Rectal smooth muscle tissue (tissue), 1 donor: Measurements from ENCODE around the gene NPIPA5.
"Not testable (repeated sequence)": the region's sequence is repeated elsewhere in the genome, so short reads cannot be mapped to it uniquely, and the experiment has no call there.

Experiments
- H3K27ac ChIP-seq: one replicate; pipeline ENCODE4 v1.7.0; 2013; ENCODE audit warnings: low read depth, low read length, inconsistent platforms
- H3K27me3 ChIP-seq: one replicate; pipeline ENCODE4 v1.7.0; 2013; ENCODE audit warnings: low read length; ENCODE audit not compliant: control insufficient read depth, insufficient read depth
- H3K36me3 ChIP-seq: one replicate; pipeline ENCODE4 v1.7.0; 2013; ENCODE audit warnings: low read length; ENCODE audit not compliant: control insufficient read depth, insufficient read depth
- H3K4me1 ChIP-seq: one replicate; pipeline ENCODE4 v1.7.0; 2013; ENCODE audit warnings: low read length; ENCODE audit not compliant: control insufficient read depth, insufficient read depth
- H3K4me3 ChIP-seq: one replicate; pipeline ENCODE4 v1.7.0; 2013; ENCODE audit warnings: low read length
- H3K9ac ChIP-seq: one replicate; pipeline ENCODE4 v1.7.0; 2013; ENCODE audit warnings: low read length

The NPIPA5 gene

GRCh38 chr16:15378194-15378593, at the start of gene NPIPA5:
TSS of gene NPIPA5 (minus strand) at chr16:15378294. CDS start at chr16:15378294, 0 bp downstream.
- H3K27ac ChIP-seq, H3K4me3 ChIP-seq, H3K27me3 ChIP-seq, H3K36me3 ChIP-seq, H3K4me1 ChIP-seq, H3K9ac ChIP-seq: not testable (repeated sequence)

- no peaks in the 10 kb centered on the region for H3K36me3 ChIP-seq
- H3K4me1 ChIP-seq, result no peaks in the 10 kb centered on the region
- no peak overlapping the region for H3K4me3 ChIP-seq
- no peaks in the 10 kb centered on the region for H3K27me3 ChIP-seq
- H3K9ac ChIP-seq, result no peak overlapping the region
- no peak overlapping the region for H3K27ac ChIP-seq
Measured at GRCh38 chr16:15427648-15428239, 49.6 kb upstream of the NPIPA5 start.

GRCh38 chr16:15426796-15427195, 48.7 kb upstream of the NPIPA5 start:
- Histone ChIP-seq H3K4me1 (no peaks in the 10 kb centered on the region), H3K27ac (no peak overlapping the region), H3K4me3 (no peak overlapping the region), H3K9ac (no peak overlapping the region), H3K27me3 (no peaks in the 10 kb centered on the region), H3K36me3 (no peaks in the 10 kb centered on the region)

- no peaks in the 10 kb centered on the region for H3K36me3 ChIP-seq
- no peak overlapping the region for H3K4me3 ChIP-seq
- H3K9ac ChIP-seq, result no peak overlapping the region
- no peaks in the 10 kb centered on the region for H3K4me1 ChIP-seq
- H3K27me3 ChIP-seq, result no peaks in the 10 kb centered on the region
- H3K27ac ChIP-seq, result no peak overlapping the region
Measured at GRCh38 chr16:15425861-15426260, 47.8 kb upstream of the NPIPA5 start.

GRCh38 chr16:15422222-15422621, 44.1 kb upstream of the NPIPA5 start:
- no peaks in the 10 kb centered on the region for H3K36me3 ChIP-seq
- no peak overlapping the region for H3K27ac ChIP-seq
- H3K9ac ChIP-seq, result no peak overlapping the region
- no peaks in the 10 kb centered on the region for H3K27me3 ChIP-seq
- H3K4me3 ChIP-seq, result no peak overlapping the region
- H3K4me1 ChIP-seq, result no peaks in the 10 kb centered on the region

GRCh38 chr16:15421696-15422095, 43.6 kb upstream of the NPIPA5 start:
- not testable (repeated sequence) for H3K4me3 ChIP-seq, H3K27ac ChIP-seq, H3K27me3 ChIP-seq, H3K36me3 ChIP-seq, H3K9ac ChIP-seq, H3K4me1 ChIP-seq

- Histone ChIP-seq H3K27ac (no peak overlapping the region), H3K4me1 (no peaks in the 10 kb centered on the region), H3K9ac (no peak overlapping the region), H3K36me3 (no peaks in the 10 kb centered on the region), H3K4me3 (no peak overlapping the region), H3K27me3 (no peaks in the 10 kb centered on the region)
Measured at GRCh38 chr16:15418206-15418605, 40.1 kb upstream of the NPIPA5 start.

- Histone ChIP-seq H3K9ac (no peak overlapping the region), H3K27me3 (no peaks in the 10 kb centered on the region), H3K4me3 (no peak overlapping the region)
Measured at GRCh38 chr16:15417197-15417596, 39.1 kb upstream of the NPIPA5 start.

GRCh38 chr16:15415511-15415985, 37.5 kb upstream of the NPIPA5 start:
- Histone ChIP-seq H3K4me1 (no peaks in the 10 kb centered on the region), H3K27ac (no peak overlapping the region), H3K4me3 (no peak overlapping the region), H3K36me3 (no peaks in the 10 kb centered on the region), H3K27me3 (no peaks in the 10 kb centered on the region), H3K9ac (no peak overlapping the region)

More at GRCh38 chr16:15417197-15417596, 39.1 kb upstream of the NPIPA5 start:
- Histone ChIP-seq H3K27ac (no peak overlapping the region), H3K4me1 (no peaks in the 10 kb centered on the region), H3K36me3 (no peaks in the 10 kb centered on the region)

GRCh38 chr16:15409476-15409875, 31.4 kb upstream of the NPIPA5 start:
- not testable (repeated sequence) for H3K27ac ChIP-seq, H3K4me3 ChIP-seq, H3K36me3 ChIP-seq, H3K4me1 ChIP-seq, H3K27me3 ChIP-seq, H3K9ac ChIP-seq

GRCh38 chr16:15407756-15408155, 29.7 kb upstream of the NPIPA5 start:
- H3K4me3 ChIP-seq, H3K27ac ChIP-seq, H3K27me3 ChIP-seq: not testable (repeated sequence)

GRCh38 chr16:15404792-15405191, 26.7 kb upstream of the NPIPA5 start:
- no peaks in the 10 kb centered on the region for H3K27me3 ChIP-seq
- H3K36me3 ChIP-seq, result no peaks in the 10 kb centered on the region
- H3K27ac ChIP-seq, result no peak overlapping the region
- no peak overlapping the region for H3K9ac ChIP-seq
- no peak overlapping the region for H3K4me3 ChIP-seq
- H3K4me1 ChIP-seq, result no peaks in the 10 kb centered on the region

More at GRCh38 chr16:15407756-15408155, 29.7 kb upstream of the NPIPA5 start:
- not testable (repeated sequence) for H3K4me1 ChIP-seq, H3K9ac ChIP-seq, H3K36me3 ChIP-seq

- not testable (repeated sequence) for H3K36me3 ChIP-seq, H3K4me1 ChIP-seq, H3K4me3 ChIP-seq, H3K27me3 ChIP-seq, H3K27ac ChIP-seq, H3K9ac ChIP-seq
Measured at GRCh38 chr16:15404091-15404490, 26.0 kb upstream of the NPIPA5 start.
